Measurements from ENCODE around the gene STK33. TPM values are rescaled to one million over a fixed set of nuclear protein-coding genes. Genes with fewer than 3 reads are reported as not detected.

Gene STK33
- polyA plus RNA-seq, 1 donor from 2014 or later: 13.9 TPM

GRCh38 chr11:8360086-8360828 lies 233.8 kb downstream of the STK33 start:
- Histone ChIP-seq H3K27me3 (ENCODE audit: insufficient read depth, low read depth, low read length) (no peaks in the 10 kb centered on the region), H3K9me2 (ENCODE audit: insufficient read depth, low read length) (no peaks in the 10 kb centered on the region), H4K20me1 (ENCODE audit: insufficient read depth) (no peaks in the 10 kb centered on the region), H3K79me2 (replicated peaks; ENCODE audit: insufficient read depth, low read length) (no peaks in the 10 kb centered on the region), H3K9me3 (ENCODE audit: low read length) (no peaks in the 10 kb centered on the region), H3K9ac (ENCODE audit: low read length) (no peak overlapping the region), H3F3A (ENCODE audit: insufficient read depth, low read length, poor library complexity, severe bottlenecking) (no peaks in the 10 kb centered on the region), H2AFZ (ENCODE audit: low read depth, low read length) (no peak overlapping the region), H3K27ac (ENCODE audit: low read length) (no peak overlapping the region), H3K36me3 (ENCODE audit: insufficient read depth, low read length) (no peaks in the 10 kb centered on the region), H3K4me2 (ENCODE audit: low read length) (no peak overlapping the region), H3K4me3 (ENCODE audit: low read length) (no peak overlapping the region)
- TF ChIP-seq RAD21 (conservative IDR thresholded peaks at IDR 0.05): no peak
- TF ChIP-seq EP300 (conservative IDR thresholded peaks at IDR 0.05; ENCODE audit: poor library complexity, severe bottlenecking): no peak
- TF ChIP-seq REST (IDR thresholded peaks at IDR 0.05; ENCODE audit: borderline replicate concordance): no peak
- TF ChIP-seq POLR2AphosphoS5 (IDR thresholded peaks at IDR 0.05): no peak
- TF ChIP-seq MXI1 (conservative IDR thresholded peaks at IDR 0.05; ENCODE audit: poor library complexity, severe bottlenecking): no peak
- no peak for TF ChIP-seq TAF1 (IDR thresholded peaks at IDR 0.05; ENCODE audit: low read depth)
- TF ChIP-seq EZH2 (IDR thresholded peaks at IDR 0.05; ENCODE audit: borderline replicate concordance, insufficient read depth, low read length, poor library complexity, severe bottlenecking): no peak
- no peak for TF ChIP-seq SMC3 (conservative IDR thresholded peaks at IDR 0.05; ENCODE audit: poor library complexity)
- no peak for TF ChIP-seq CTCF (IDR thresholded peaks at IDR 0.05; ENCODE audit: poor library complexity, severe bottlenecking)

GRCh38 chr11:8359521-8359920 lies 234.5 kb downstream of the STK33 start:
- Histone ChIP-seq H3K4me2 (ENCODE audit: low read length) (no peak overlapping the region), H3K9me3 (ENCODE audit: low read length) (no peaks in the 10 kb centered on the region), H3F3A (ENCODE audit: insufficient read depth, low read length, poor library complexity, severe bottlenecking) (no peaks in the 10 kb centered on the region), H3K9ac (ENCODE audit: low read length) (no peak overlapping the region), H3K4me3 (ENCODE audit: low read length) (no peak overlapping the region), H3K27ac (ENCODE audit: low read length) (no peak overlapping the region), H4K20me1 (ENCODE audit: insufficient read depth) (no peaks in the 10 kb centered on the region), H2AFZ (ENCODE audit: low read depth, low read length) (no peak overlapping the region), H3K9me2 (ENCODE audit: insufficient read depth, low read length) (no peaks in the 10 kb centered on the region), H3K36me3 (ENCODE audit: insufficient read depth, low read length) (no peaks in the 10 kb centered on the region), H3K79me2 (replicated peaks; ENCODE audit: insufficient read depth, low read length) (no peaks in the 10 kb centered on the region), H3K27me3 (ENCODE audit: insufficient read depth, low read depth, low read length) (no peaks in the 10 kb centered on the region)
- no peak for TF ChIP-seq MXI1 (conservative IDR thresholded peaks at IDR 0.05; ENCODE audit: poor library complexity, severe bottlenecking)
- no peak for TF ChIP-seq SMC3 (conservative IDR thresholded peaks at IDR 0.05; ENCODE audit: poor library complexity)
- no peak for TF ChIP-seq REST (IDR thresholded peaks at IDR 0.05; ENCODE audit: borderline replicate concordance)

Data from neural cell (in vitro differentiated cells).